Natural killer cell (primary cell): ENCODE results near the gene POLR3GL. TPM values are rescaled to one million over a fixed set of nuclear protein-coding genes. Genes with fewer than 3 reads are reported as not detected.

Experiments
- ATAC-seq, 3 donors: fragments of 150-1000 bp in 2 of 3; fragments of 200-7000 bp in 1 of 3; cut with Tn5 transposase; 1 replicate in 1 of 3; 2 replicates in 2 of 3; pipeline ENCODE4 v1.10.0; 2021; ENCODE audit warnings: mild to moderate bottlenecking in 2 of 3, moderate library complexity in 2 of 3
- DNase-seq, 2 donors: peaks; one replicate each; pipeline versions ENCODE4 v3.0.0 to v3.0.0-alpha.2; 2013 to 2021; ENCODE audit warnings: mixed read lengths in 1 of 2
- H3K27ac ChIP-seq: one replicate; pipeline ENCODE4 v1.5.1; 2013; ENCODE audit warnings: mild to moderate bottlenecking, low read length
- H3K27me3 ChIP-seq: one replicate; pipeline ENCODE4 v1.6.1; 2013; ENCODE audit warnings: low read length; ENCODE audit not compliant: control insufficient read depth, insufficient read depth
- H3K36me3 ChIP-seq: one replicate; pipeline ENCODE4 v1.6.1; 2013; ENCODE audit warnings: low read length; ENCODE audit not compliant: control insufficient read depth, insufficient read depth
- H3K4me1 ChIP-seq: one replicate; pipeline ENCODE4 v1.6.1; 2013; ENCODE audit warnings: low read length; ENCODE audit not compliant: control insufficient read depth, insufficient read depth
- H3K4me3 ChIP-seq: one replicate; pipeline ENCODE4 v1.5.1; 2013; ENCODE audit warnings: low read length
- H3K9me3 ChIP-seq: one replicate; pipeline ENCODE4 v1.6.1; 2013; ENCODE audit warnings: low read length; ENCODE audit not compliant: control insufficient read depth, insufficient read depth
- H3K27ac Mint-ChIP-seq, 2 donors: one replicate each; pipeline ENCODE4 v1.8.0; 2022; ENCODE audit warnings: mild to moderate bottlenecking in 2 of 2, mixed read lengths in 2 of 2, moderate library complexity in 1 of 2
- H3K27me3 Mint-ChIP-seq, 2 donors: one replicate each; pipeline ENCODE4 v1.8.0; 2022; ENCODE audit warnings: low read depth in 2 of 2, mixed read lengths in 2 of 2
- H3K36me3 Mint-ChIP-seq: one replicate; pipeline ENCODE4 v1.8.0; 2022; ENCODE audit warnings: mixed read lengths
- H3K4me1 Mint-ChIP-seq, 2 donors: one replicate each; pipeline ENCODE4 v1.8.0; 2022; ENCODE audit warnings: mixed read lengths in 2 of 2
- H3K4me3 Mint-ChIP-seq: one replicate; pipeline ENCODE4 v1.8.0; 2022; ENCODE audit warnings: mild to moderate bottlenecking, moderate library complexity, mixed read lengths
- H3K9me3 Mint-ChIP-seq, 2 donors: one replicate each; pipeline ENCODE4 v1.8.0; 2022; ENCODE audit warnings: mixed read lengths in 2 of 2
- WGBS: methylation state at CpG from one replicate; pipeline ENCODE4 v1.1.7; 2013; ENCODE audit warnings: missing lambda C conversion rate; ENCODE audit not compliant: insufficient coverage; 5-methylcytosine and 5-hydroxymethylcytosine counted together
- intact Hi-C: fragments of 100-400 bp; cut with micrococcal nuclease; formaldehyde crosslinking; loops from one replicate; pipeline ENCODE4 v1.14.2; 2022
- total RNA-seq, 4 donors: library from RNA; stranded (reverse); fragments of 120-200 nt in 1 of 4; gene quantifications; one replicate each; pipeline versions ENCODE4 v1.2.3 to v1.2.4, GENCODE V29; 2013 to 2022
- TF ChIP-seq, protein P1 (sequence below): fragments of 200-600 bp; IDR thresholded peaks from one replicate; pipeline ENCODE4 v1.8.0; 2022; ENCODE audit warnings: antibody characterized with exemption

Gene POLR3GL
- total RNA-seq, 3 donors from 2014 or later (not counting 1 experiment from before 2014, with no cell fraction given) = 34.9 to 37.5 (median 37.4) TPM

DNA sequence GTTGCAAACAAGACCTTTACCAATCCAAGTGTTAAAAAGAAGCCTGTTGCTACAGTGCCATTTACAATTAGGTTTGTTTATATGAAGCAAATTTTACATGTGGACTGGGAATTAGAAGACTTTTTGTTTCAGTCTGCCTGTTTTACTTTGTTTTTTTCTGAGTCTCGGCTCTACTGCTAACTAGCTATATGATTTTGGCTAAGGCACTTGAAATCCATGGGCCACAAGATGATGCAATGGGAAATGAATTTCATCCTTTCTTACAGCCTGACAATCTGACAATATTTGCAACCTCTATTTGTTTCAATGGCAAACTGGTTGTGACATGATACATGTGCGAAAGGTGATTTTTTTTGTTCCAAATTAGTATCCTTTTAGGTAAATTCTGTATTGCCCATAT is 42.2 kb upstream of the POLR3GL start:
- Histone ChIP-seq H3K36me3 (peaks cover 20% of the 10 kb centered on the region), H3K4me3 (no peak overlapping the region), H3K27me3 (no peaks in the 10 kb centered on the region), H3K9me3 (no peaks in the 10 kb centered on the region), H3K4me1 (peaks cover 32% of the 10 kb centered on the region), H3K27ac (no peak overlapping the region)
- 81% methylated on average over 2 of the region's 2 CpGs for WGBS
- Mint-ChIP-seq H3K4me3 (no peak overlapping the region), H3K27ac (no peak overlapping the region), H3K4me1 (peaks cover 12 to 26% of the 10 kb centered on the region in 2 donors), H3K27me3 (no peaks in the 10 kb centered on the region), H3K36me3 (peaks cover 6% of the 10 kb centered on the region), H3K9me3 (no peaks in the 10 kb centered on the region)
- no peak for DNase-seq
- intact Hi-C loops = no loop called here
- TF ChIP-seq, protein P1, sequence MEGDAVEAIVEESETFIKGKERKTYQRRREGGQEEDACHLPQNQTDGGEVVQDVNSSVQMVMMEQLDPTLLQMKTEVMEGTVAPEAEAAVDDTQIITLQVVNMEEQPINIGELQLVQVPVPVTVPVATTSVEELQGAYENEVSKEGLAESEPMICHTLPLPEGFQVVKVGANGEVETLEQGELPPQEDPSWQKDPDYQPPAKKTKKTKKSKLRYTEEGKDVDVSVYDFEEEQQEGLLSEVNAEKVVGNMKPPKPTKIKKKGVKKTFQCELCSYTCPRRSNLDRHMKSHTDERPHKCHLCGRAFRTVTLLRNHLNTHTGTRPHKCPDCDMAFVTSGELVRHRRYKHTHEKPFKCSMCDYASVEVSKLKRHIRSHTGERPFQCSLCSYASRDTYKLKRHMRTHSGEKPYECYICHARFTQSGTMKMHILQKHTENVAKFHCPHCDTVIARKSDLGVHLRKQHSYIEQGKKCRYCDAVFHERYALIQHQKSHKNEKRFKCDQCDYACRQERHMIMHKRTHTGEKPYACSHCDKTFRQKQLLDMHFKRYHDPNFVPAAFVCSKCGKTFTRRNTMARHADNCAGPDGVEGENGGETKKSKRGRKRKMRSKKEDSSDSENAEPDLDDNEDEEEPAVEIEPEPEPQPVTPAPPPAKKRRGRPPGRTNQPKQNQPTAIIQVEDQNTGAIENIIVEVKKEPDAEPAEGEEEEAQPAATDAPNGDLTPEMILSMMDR = no peak
- no peak for ATAC-seq

GRCh38 chr1:145926686-145927062 is 37.8 kb upstream of the POLR3GL start:
- Mint-ChIP-seq H3K27ac (no peak overlapping the region), H3K36me3 (peaks cover 6% of the 10 kb centered on the region), H3K4me3 (no peak overlapping the region), H3K9me3 (no peaks in the 10 kb centered on the region), H3K27me3 (no peaks in the 10 kb centered on the region), H3K4me1 (peaks cover 9 to 15% of the 10 kb centered on the region in 2 donors)
- H3K4me1 ChIP-seq = peaks cover 19% of the 10 kb centered on the region
- H3K27ac ChIP-seq = peak overlapping the region; percentile 100
- 13% methylated on average over 19 of the region's 19 CpGs for WGBS
- no peaks in the 10 kb centered on the region for H3K27me3 ChIP-seq
- TF ChIP-seq, protein P1 = no peak
- DNase-seq (peak in 1 of 2 donors; percentile 23), ATAC-seq (peak in 2 of 3 donors; percentile 3 to 8)
- peak overlapping the region; percentile 64 for H3K4me3 ChIP-seq
- peaks cover 20% of the 10 kb centered on the region for H3K36me3 ChIP-seq
- no peaks in the 10 kb centered on the region for H3K9me3 ChIP-seq
- intact Hi-C loops = loop anchor here (2.0 to 5.0 kb wide), 4 partner anchors 38 to 86 kb away; partner anchors contain the start of genes ANKRD34A, POLR3GL and TXNIP

DNA sequence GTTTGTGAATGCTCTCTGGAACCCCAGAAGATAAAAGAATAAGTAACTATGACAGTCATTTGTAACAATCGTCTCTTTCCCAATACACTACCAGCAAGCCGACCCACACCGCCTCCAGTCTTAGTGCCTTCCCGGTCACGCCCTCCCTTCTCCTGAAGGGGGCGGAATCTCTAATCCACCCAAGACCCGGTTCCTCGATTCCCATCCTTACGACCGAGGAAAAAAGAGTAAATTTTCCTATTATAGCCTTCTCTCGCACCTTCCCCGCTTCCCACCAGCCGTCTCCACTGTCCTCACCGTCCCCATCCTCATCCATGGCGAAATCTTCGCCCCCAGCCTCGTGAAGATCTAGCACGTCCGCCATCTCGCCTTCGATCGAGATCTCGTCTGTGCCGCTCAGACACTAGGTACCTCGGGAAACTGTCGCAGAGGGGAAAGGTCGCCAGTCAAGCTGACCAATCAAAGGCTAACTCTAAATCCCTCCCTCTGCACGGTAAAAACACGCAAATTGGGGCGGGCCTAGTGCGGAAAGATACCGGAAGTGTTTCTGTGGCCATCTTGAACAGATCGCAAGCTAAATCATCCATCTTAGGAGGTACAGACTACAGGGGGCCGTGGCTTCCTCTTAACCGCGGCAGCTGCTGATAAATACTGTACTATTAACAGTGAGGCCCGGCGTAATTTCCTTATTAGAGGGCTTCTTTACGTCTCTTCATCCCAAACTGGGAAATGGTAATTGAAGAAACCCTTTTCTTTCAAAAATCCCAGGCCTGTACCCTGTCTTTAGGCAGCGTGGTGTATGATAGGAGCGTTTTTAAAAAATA is 37.2 kb upstream of the POLR3GL start, which contains the start of gene RBM8A:
TSS of gene RBM8A (minus strand) at position 422 of the 824 bp plus-strand sequence. CDS start at position 364, 58 bp downstream.
- Histone ChIP-seq H3K9me3 (no peaks in the 10 kb centered on the region), H3K36me3 (peaks cover 20% of the 10 kb centered on the region), H3K4me3 (peak within 1 kb of the TSS; percentile 64), H3K27ac (peak within 1 kb of the TSS; percentile 100), H3K27me3 (no peaks in the 10 kb centered on the region), H3K4me1 (peaks cover 25% of the 10 kb centered on the region)
- Mint-ChIP-seq H3K4me3 (no peak within 1 kb of the TSS), H3K36me3 (peaks cover 6% of the 10 kb centered on the region), H3K27ac (no peak within 1 kb of the TSS), H3K27me3 (no peaks in the 10 kb centered on the region), H3K4me1 (peaks cover 14 to 20% of the 10 kb centered on the region in 2 donors), H3K9me3 (no peaks in the 10 kb centered on the region)
- under 1% methylated on average over 40 of the region's 41 CpGs for WGBS
- TF ChIP-seq, protein P1 = peak; percentile 73
- intact Hi-C loops = loop anchor here (2.0 to 5.0 kb wide), 4 partner anchors 38 to 85 kb away; partner anchors contain the start of genes ANKRD34A, POLR3GL and TXNIP
- ATAC-seq (peak; percentile 96 to 99 (median 96)), DNase-seq (peak; percentile 87 to 99)
